WTC11 (cell line): ENCODE data around the gene GABPB2. TPM values are rescaled to one million over a fixed set of nuclear protein-coding genes. Genes with fewer than 3 reads are reported as not detected.

Experiments
- ATAC-seq: fragments of 200-7000 bp; cut with Tn5 transposase; 2 replicates; pipeline ENCODE4 v1.10.0; 2021; ENCODE audit warnings: mild to moderate bottlenecking, moderate library complexity
- CTCF ChIA-PET: fragments of 300-600 bp; sonication (Branson Sonifier 250); formaldehyde crosslinking; loops from one replicate; lab custom pipeline; 2021; ENCODE audit warnings: antibody characterized with exemption; lab: Charles Lee
- POLR2A ChIA-PET: fragments of 350-600 bp; sonication (Branson Sonifier 250); formaldehyde crosslinking; loops from one replicate; lab custom pipeline; 2021; ENCODE audit warnings: antibody characterized with exemption; lab: Charles Lee
- DNase-seq: peaks from one replicate; pipeline ENCODE4 v3.0.0; 2021; ENCODE audit warnings: low spot score
- H3K27ac Mint-ChIP-seq: 2 replicates; pipeline ENCODE4 v1.8.0; 2021; ENCODE audit warnings: mixed read lengths
- H3K27me3 Mint-ChIP-seq: 2 replicates; pipeline ENCODE4 v1.8.0; 2021; ENCODE audit warnings: low read depth, mild to moderate bottlenecking, moderate library complexity, mixed read lengths
- H3K36me3 Mint-ChIP-seq: 2 replicates; pipeline ENCODE4 v1.8.0; 2021; ENCODE audit warnings: mixed read lengths
- H3K4me1 Mint-ChIP-seq: 2 replicates; pipeline ENCODE4 v1.8.0; 2022; ENCODE audit warnings: mixed read lengths
- H3K4me3 Mint-ChIP-seq: 2 replicates; pipeline ENCODE4 v1.8.0; 2021; ENCODE audit warnings: mild to moderate bottlenecking, moderate library complexity, mixed read lengths
- H3K9me3 Mint-ChIP-seq: 2 replicates; pipeline ENCODE4 v1.8.0; 2021; ENCODE audit warnings: mixed read lengths
- AFF4 ChIP-seq: sonication (generic); formaldehyde crosslinking; IDR thresholded peaks from 2 replicates; pipeline ENCODE4 v1.8.1; 2023; ENCODE audit warnings: mild to moderate bottlenecking, missing genetic modification reagents, borderline replicate concordance
- ARID4B ChIP-seq: sonication (generic); formaldehyde crosslinking; IDR thresholded peaks from 2 replicates; pipeline ENCODE4 v1.8.0; 2023; ENCODE audit warnings: missing genetic modification reagents, mild to moderate bottlenecking, borderline replicate concordance
- CREM ChIP-seq: sonication (generic); formaldehyde crosslinking; IDR thresholded peaks from 2 replicates; pipeline ENCODE4 v1.8.1; 2022; ENCODE audit warnings: mild to moderate bottlenecking, missing genetic modification reagents, moderate library complexity
- E2F5 ChIP-seq: sonication (generic); formaldehyde crosslinking; IDR thresholded peaks from 2 replicates; pipeline ENCODE4 v1.8.1; 2022; ENCODE audit warnings: mild to moderate bottlenecking, moderate library complexity, missing genetic modification reagents
- ERG ChIP-seq: fragments of 250-450 bp; sonication (Bioruptor Pico); IDR thresholded peaks from 2 replicates; pipeline ENCODE4 v1.8.0; 2021; ENCODE audit warnings: mild to moderate bottlenecking
- FOXP1 ChIP-seq: sonication (generic); formaldehyde crosslinking; IDR thresholded peaks from 2 replicates; pipeline ENCODE4 v1.8.0; 2022; ENCODE audit warnings: missing genetic modification reagents, mild to moderate bottlenecking, moderate library complexity, borderline replicate concordance
- JAZF1 ChIP-seq: fragments of 250-450 bp; sonication (Bioruptor Pico); IDR thresholded peaks from 2 replicates; pipeline ENCODE4 v1.9.0; 2021; ENCODE audit warnings: moderate library complexity, mild to moderate bottlenecking, inconsistent platforms
- KAT7 ChIP-seq: sonication (generic); formaldehyde crosslinking; IDR thresholded peaks from 2 replicates; pipeline ENCODE4 v1.8.1; 2023; ENCODE audit warnings: missing genetic modification reagents, mild to moderate bottlenecking, borderline replicate concordance
- MLX ChIP-seq: sonication (generic); formaldehyde crosslinking; IDR thresholded peaks from 2 replicates; pipeline ENCODE4 v1.8.1; 2023; ENCODE audit warnings: mild to moderate bottlenecking, missing genetic modification reagents, moderate library complexity
- MYBL2 ChIP-seq: sonication (generic); formaldehyde crosslinking; IDR thresholded peaks from 2 replicates; pipeline ENCODE4 v1.8.1; 2023; ENCODE audit warnings: mild to moderate bottlenecking, moderate library complexity, missing genetic modification reagents
- NFATC4 ChIP-seq: fragments of 250-450 bp; sonication (Bioruptor Pico); IDR thresholded peaks from 2 replicates; pipeline ENCODE4 v1.9.0; 2021; ENCODE audit warnings: mild to moderate bottlenecking
- NR1H2 ChIP-seq: sonication (generic); formaldehyde crosslinking; IDR thresholded peaks from 2 replicates; pipeline ENCODE4 v1.9.0; 2021; ENCODE audit warnings: mild to moderate bottlenecking, moderate library complexity, missing genetic modification reagents
- NR2C2 ChIP-seq: sonication (generic); formaldehyde crosslinking; IDR thresholded peaks from 2 replicates; pipeline ENCODE4 v1.8.0; 2022; ENCODE audit warnings: mild to moderate bottlenecking, missing genetic modification reagents
- NR3C1 ChIP-seq: sonication (generic); formaldehyde crosslinking; conservative IDR thresholded peaks from 2 replicates; pipeline ENCODE4 v1.8.1; 2023; ENCODE audit warnings: low read depth, mild to moderate bottlenecking, missing genetic modification reagents
- RELA ChIP-seq: sonication (generic); formaldehyde crosslinking; IDR thresholded peaks from 2 replicates; pipeline ENCODE4 v1.8.1; 2022; ENCODE audit warnings: missing genetic modification reagents, mild to moderate bottlenecking, borderline replicate concordance
- RORB ChIP-seq: fragments of 250-450 bp; sonication (Bioruptor Pico); IDR thresholded peaks from 2 replicates; pipeline ENCODE4 v1.9.0; 2021; ENCODE audit warnings: mild to moderate bottlenecking
- SP1 ChIP-seq: sonication (generic); formaldehyde crosslinking; conservative IDR thresholded peaks from 2 replicates; pipeline ENCODE4 v1.8.1; 2022; ENCODE audit warnings: missing genetic modification reagents
- TCF7 ChIP-seq: sonication (generic); formaldehyde crosslinking; IDR thresholded peaks from 2 replicates; pipeline ENCODE4 v1.8.0; 2022; ENCODE audit warnings: mild to moderate bottlenecking, low read depth, missing genetic modification reagents, moderate library complexity
- TP53 ChIP-seq: sonication (generic); formaldehyde crosslinking; IDR thresholded peaks from 2 replicates; pipeline ENCODE4 v1.8.1; 2023; ENCODE audit warnings: mild to moderate bottlenecking, missing genetic modification reagents
- USF1 ChIP-seq: sonication (generic); formaldehyde crosslinking; IDR thresholded peaks from 2 replicates; pipeline ENCODE4 v1.8.0; 2022; ENCODE audit warnings: mild to moderate bottlenecking, missing genetic modification reagents
- ZBTB21 ChIP-seq: sonication (generic); formaldehyde crosslinking; IDR thresholded peaks from 2 replicates; pipeline ENCODE4 v1.8.1; 2023; ENCODE audit warnings: mild to moderate bottlenecking, missing genetic modification reagents, borderline replicate concordance
- ZNF317 ChIP-seq: sonication (generic); formaldehyde crosslinking; IDR thresholded peaks from 2 replicates; pipeline ENCODE4 v1.8.1; 2023; ENCODE audit warnings: low read depth, mild to moderate bottlenecking, moderate library complexity, missing genetic modification reagents, borderline replicate concordance
- ZNF416 ChIP-seq: fragments of 250-450 bp; sonication (Bioruptor Pico); IDR thresholded peaks from 2 replicates; pipeline ENCODE4 v1.9.0; 2021; ENCODE audit warnings: mild to moderate bottlenecking, inconsistent platforms
- ZNF671 ChIP-seq: fragments of 250-450 bp; sonication (Bioruptor Pico); IDR thresholded peaks from 2 replicates; pipeline ENCODE4 v1.8.0; 2021; ENCODE audit warnings: mild to moderate bottlenecking
- total RNA-seq: library from RNA; stranded (reverse); gene quantifications from 3 replicates; pipeline ENCODE4 v1.2.3, GENCODE V29; 2021

The GABPB2 gene
- total RNA-seq, 1 experiment from 2014 or later = 1.7 TPM

- no peak overlapping the region for H3K4me3 Mint-ChIP-seq
- H3K4me1 Mint-ChIP-seq = no peaks in the 10 kb centered on the region
- H3K36me3 Mint-ChIP-seq = peaks cover 40% of the 10 kb centered on the region
- H3K9me3 Mint-ChIP-seq = no peaks in the 10 kb centered on the region
- CTCF ChIA-PET = interaction anchor here (3.6 kb wide), 1 partner anchor 21 kb away, joined by 28 read pairs; the partner anchor contains the start of gene C1orf56
- no peak for TF ChIP-seq E2F5 (CRISPR knock-in tag)
- TF ChIP-seq ARID4B = no peak
- TF ChIP-seq NR3C1 (CRISPR knock-in tag) = no peak
- no peak for TF ChIP-seq NR2C2 (CRISPR knock-in tag)
- no peak for TF ChIP-seq SP1 (CRISPR knock-in tag)
- no peak for TF ChIP-seq CREM (CRISPR knock-in tag)
- no peak for TF ChIP-seq ZBTB21 (CRISPR knock-in tag)
- TF ChIP-seq NFATC4 (CRISPR knock-in tag) = no peak
- TF ChIP-seq NR1H2 = no peak
- no peak for TF ChIP-seq RELA (CRISPR knock-in tag)
- TF ChIP-seq TP53 = no peak
- TF ChIP-seq ZNF416 = no peak
- TF ChIP-seq ERG (CRISPR knock-in tag) = no peak
- TF ChIP-seq, all 79 proteins: peak for 0
- DNase-seq = no peak
- no peak for ATAC-seq
- POLR2A ChIA-PET = no interaction called here
- H3K27ac Mint-ChIP-seq = no peak overlapping the region
- H3K27me3 Mint-ChIP-seq = no peaks in the 10 kb centered on the region
Measured at GRCh38 chr1:151026460-151026859, 44.1 kb upstream of the GABPB2 start.

- no peaks in the 10 kb centered on the region for H3K9me3 Mint-ChIP-seq
- peaks cover 10% of the 10 kb centered on the region for H3K4me1 Mint-ChIP-seq
- DNase-seq (no peak), ATAC-seq (no peak)
- H3K4me3 Mint-ChIP-seq = no peak overlapping the region
- no peaks in the 10 kb centered on the region for H3K27me3 Mint-ChIP-seq
- peaks cover 44% of the 10 kb centered on the region for H3K36me3 Mint-ChIP-seq
- POLR2A ChIA-PET = no interaction called here
- no peak overlapping the region for H3K27ac Mint-ChIP-seq
- CTCF ChIA-PET = interaction anchor here (0.7 to 1.7 kb wide), 3 partner anchors 16 to 364 kb away, joined by 3 to 4 read pairs (median 4); partner anchors contain the start of genes C1orf56 and TNFAIP8L2
- TF ChIP-seq MYBL2 (no peak), ZNF671 (no peak), ZNF317 (no peak), JAZF1 (CRISPR knock-in tag) (no peak), ERG (CRISPR knock-in tag) (no peak), FOXP1 (CRISPR knock-in tag) (no peak), AFF4 (CRISPR knock-in tag) (no peak), TCF7 (CRISPR knock-in tag) (no peak), MLX (CRISPR knock-in tag) (no peak), KAT7 (CRISPR knock-in tag) (no peak), NFATC4 (CRISPR knock-in tag) (no peak), USF1 (no peak), RORB (no peak)
Measured at GRCh38 chr1:151032164-151032563, 38.4 kb upstream of the GABPB2 start.
